HCT116 (cell line): ENCODE results near the gene TEF. TPM values are rescaled to one million over a fixed set of nuclear protein-coding genes. Genes with fewer than 3 reads are reported as not detected.
"Not testable (repeated sequence)": the region's sequence is repeated elsewhere in the genome, so short reads cannot be mapped to it uniquely, and the experiment has no call there.

Experiments used
- ATAC-seq: fragments of 200-7000 bp; cut with Tn5 transposase; 2 replicates; pipeline ENCODE4 v1.9.1; 2020; ENCODE audit warnings: mild to moderate bottlenecking, moderate library complexity
- BruUV-seq: library from RNA; stranded (reverse); fragments of 400-500 nt; replicated peaks from 2 replicates; lab custom pipeline; 2021; lab: Mats Ljungman, UMichigan
- CTCF ChIA-PET: fragments of 300-600 bp; sonication (Branson Sonifier 250); formaldehyde crosslinking; loops from one replicate; lab custom pipeline; 2021; ENCODE audit warnings: antibody characterized with exemption; lab: Charles Lee
- POLR2A ChIA-PET: fragments of 300-600, 350-600 bp; sonication (Branson Sonifier 250); formaldehyde crosslinking; loops from one replicate; lab custom pipeline; 2021; ENCODE audit warnings: antibody characterized with exemption; lab: Charles Lee
- RAD21 ChIA-PET, 2 experiments: fragments of 300-600 bp; sonication (Branson Sonifier 250); formaldehyde crosslinking; loops; one replicate each; lab custom pipeline; 2023; ENCODE audit warnings: low total read pairs in 2 of 2; ENCODE audit not compliant: uncharacterized antibody in 2 of 2, unreplicated experiment in 2 of 2, low non-redundant PET in 1 of 2; lab: Charles Lee
- DNase-seq: peaks from one replicate; pipeline ENCODE4 v3.0.0-alpha.2; 2010; ENCODE audit warnings: low read depth, low spot score
- H2AFZ ChIP-seq: fragments of 200-600 bp; shearing (Covaris generic), sonication (generic); 2 replicates; pipeline ENCODE4 v1.6.1; 2017; ENCODE audit warnings: low read depth, mixed run types, mixed read lengths, antibody characterized with exemption, low read length; ENCODE audit not compliant: poor library complexity, severe bottlenecking
- H3K27ac ChIP-seq: 2 replicates; pipeline ENCODE4 v1.5.1; 2012; ENCODE audit warnings: low read depth, low read length
- H3K27me3 ChIP-seq: fragments of 200-600 bp; sonication (generic); 2 replicates; pipeline ENCODE4 v1.6.1; 2016; ENCODE audit warnings: mixed run types, low read length, mixed read lengths; ENCODE audit not compliant: insufficient read depth
- H3K36me3 ChIP-seq, 2 experiments: fragments of 200-500 bp in 1 of 2; fragments of 200-600 bp in 1 of 2; sonication (Bioruptor generic) in 1 of 2; sonication (generic) in 1 of 2; 2 replicates each; pipeline versions ENCODE4 v1.5.1 to v1.6.1; 2014 to 2016; ENCODE audit warnings: low read length in 2 of 2, inconsistent platforms in 1 of 2, mixed read lengths in 1 of 2, mixed run types in 1 of 2; ENCODE audit not compliant: insufficient read depth in 2 of 2, control insufficient read depth in 1 of 2
- H3K4me1 ChIP-seq, 2 experiments: fragments of 200-600 bp in 1 of 2; sonication (generic) in 1 of 2; 2 replicates each; pipeline versions ENCODE4 v1.5.1 to v1.6.1; 2012 to 2017; ENCODE audit warnings: low read length in 2 of 2, inconsistent platforms in 1 of 2, mild to moderate bottlenecking in 1 of 2, mixed read lengths in 1 of 2, mixed run types in 1 of 2, moderate library complexity in 1 of 2; ENCODE audit not compliant: insufficient read depth in 2 of 2, control insufficient read depth in 1 of 2
- H3K4me2 ChIP-seq: fragments of 200-600 bp; sonication (generic); 2 replicates; pipeline ENCODE4 v1.6.1; 2017; ENCODE audit warnings: mixed run types, low read length, mixed read lengths
- H3K4me3 ChIP-seq, 2 experiments: fragments of 200-600 bp in 1 of 2; sonication (generic) in 1 of 2; replicated peaks in 1 of 2; 2 replicates each; pipeline ENCODE4 v1.5.1; 2011 to 2016; ENCODE audit warnings: low read length in 2 of 2, control low read depth in 1 of 2, low read depth in 1 of 2, mild to moderate bottlenecking in 1 of 2, mixed read lengths in 1 of 2, mixed run types in 1 of 2
- H3K79me2 ChIP-seq: fragments of 200-600 bp; sonication (generic); 2 replicates; pipeline ENCODE4 v1.6.1; 2017; ENCODE audit warnings: mild to moderate bottlenecking, mixed run types, low read length, moderate library complexity, mixed read lengths; ENCODE audit not compliant: insufficient read depth
- H3K9ac ChIP-seq: fragments of 200-600 bp; sonication (generic); 2 replicates; pipeline ENCODE4 v1.6.1; 2016; ENCODE audit warnings: low read length, mixed read lengths
- H3K9me2 ChIP-seq: fragments of 200-600 bp; sonication (generic), shearing (Covaris generic); 2 replicates; pipeline ENCODE4 v1.6.1; 2017; ENCODE audit warnings: mixed run types, mild to moderate bottlenecking, moderate library complexity; ENCODE audit not compliant: insufficient read depth
- H3K9me3 ChIP-seq, 2 experiments: fragments of 200-500 bp in 1 of 2; fragments of 200-600 bp in 1 of 2; sonication (Bioruptor generic) in 1 of 2; sonication (generic) in 1 of 2; 2 replicates each; pipeline ENCODE4 v1.6.1; 2014 to 2017; ENCODE audit warnings: low read length in 2 of 2, mixed read lengths in 2 of 2, inconsistent platforms in 1 of 2, low read depth in 1 of 2, mild to moderate bottlenecking in 1 of 2, mixed run types in 1 of 2, moderate library complexity in 1 of 2; ENCODE audit not compliant: control insufficient read depth in 1 of 2, insufficient read depth in 1 of 2
- H4K20me1 ChIP-seq: fragments of 200-600 bp; sonication (generic), shearing (Covaris generic); 2 replicates; pipeline ENCODE4 v1.6.1; 2017; ENCODE audit warnings: mixed run types, mild to moderate bottlenecking, moderate library complexity; ENCODE audit not compliant: insufficient read depth
- EZH2phosphoT487 ChIP-seq: fragments of 200-600 bp; IDR thresholded peaks from 2 replicates; pipeline ENCODE4 v1.6.1; 2018; ENCODE audit warnings: antibody characterized with exemption, borderline replicate concordance
- FOSL1 ChIP-seq: IDR thresholded peaks from 2 replicates; pipeline ENCODE4 v1.6.1; 2012; ENCODE audit warnings: low read depth
- JUND ChIP-seq: IDR thresholded peaks from 2 replicates; pipeline ENCODE4 v1.6.1; 2012
- RAD21 ChIP-seq: IDR thresholded peaks from 2 replicates; pipeline ENCODE4 v1.6.1; 2012; ENCODE audit warnings: low read depth, mild to moderate bottlenecking
- SP1 ChIP-seq: IDR thresholded peaks from 2 replicates; pipeline ENCODE4 v1.6.1; 2012; ENCODE audit warnings: low read depth
- TCF7L2 ChIP-seq: IDR thresholded peaks from 2 replicates; pipeline ENCODE4 v1.7.0; 2011; ENCODE audit warnings: borderline replicate concordance, inconsistent platforms; ENCODE audit not compliant: insufficient read depth, insufficient read length; ENCODE audit errors: extremely low read depth
- intact Hi-C: fragments of 100-400 bp; cut with micrococcal nuclease; formaldehyde crosslinking; loops from 2 replicates; pipeline ENCODE4 v1.10.0; 2022
- total RNA-seq: library from RNA; stranded (reverse); gene quantifications from one replicate; pipeline ENCODE4 v1.2.1, GENCODE V29; 2021; ENCODE audit not compliant: unreplicated experiment

TEF gene
- total RNA-seq, 1 experiment from 2014 or later: 16.5 TPM

DNA sequence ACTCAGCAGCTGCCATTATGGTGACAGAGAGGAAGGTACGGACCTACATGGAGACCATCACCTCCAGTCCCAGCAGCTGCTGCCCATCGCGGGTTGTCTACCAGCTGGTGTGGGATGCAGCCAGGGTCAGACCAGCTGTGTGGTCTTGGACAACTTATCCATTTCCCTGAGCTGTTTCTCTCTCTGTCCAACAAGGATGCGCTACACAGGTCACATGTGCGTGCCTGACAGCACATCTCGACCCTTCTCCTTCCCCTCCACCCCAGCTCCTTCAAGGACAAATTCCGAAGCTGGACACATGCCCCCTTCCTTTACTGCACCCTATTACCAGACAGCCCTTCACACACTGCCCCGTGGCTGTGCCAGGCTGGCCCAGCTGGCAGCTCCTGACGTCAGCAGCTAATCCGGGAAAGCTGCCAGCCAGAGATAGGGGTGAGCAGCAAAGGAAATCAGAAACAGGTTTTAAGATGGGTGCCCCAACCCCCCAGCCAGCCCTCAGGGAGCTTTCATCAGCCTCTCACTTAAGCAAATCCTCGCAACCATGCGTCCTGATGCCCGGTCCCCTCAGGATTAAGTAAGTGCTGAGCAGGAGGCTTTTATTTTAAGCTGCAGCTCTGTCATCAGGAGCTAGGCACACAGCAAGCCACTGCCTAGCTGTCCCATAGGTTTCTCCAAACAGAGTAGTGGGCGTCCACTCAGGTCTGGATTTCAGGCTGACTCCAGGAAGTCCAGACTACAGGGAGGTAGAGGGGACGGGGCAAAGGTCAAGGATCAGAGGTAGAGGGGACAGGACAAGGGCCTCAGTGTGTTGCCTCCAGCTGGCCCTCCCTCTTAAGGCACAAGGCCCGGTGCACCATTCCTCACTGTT, 20.3 kb downstream of the TEF start:
- Histone ChIP-seq H4K20me1 (no peaks in the 10 kb centered on the region), H3K4me1 (peaks cover 11 to 19% of the 10 kb centered on the region in 2 experiments), H2AFZ (no peak overlapping the region), H3K4me3 (no peak overlapping the region), H3K9me3 (no peaks in the 10 kb centered on the region), H3K9me2 (no peaks in the 10 kb centered on the region), H3K9ac (no peak overlapping the region), H3K4me2 (peak overlapping the region; percentile 31), H3K36me3 (no peaks in the 10 kb centered on the region; a peak in 1 of 4 replicates), H3K27ac (peak overlapping the region; percentile 4; the same call in 1 of the 2 replicates), H3K27me3 (no peaks in the 10 kb centered on the region), H3K79me2 (no peaks in the 10 kb centered on the region)
- no TSS peak for BruUV-seq
- ChIA-PET RAD21 (interaction anchor here (0.5 to 3.5 kb wide), 3 partner anchors 115 to 118 kb away, joined by 3 to 18 read pairs (median 4); no protein-coding TSS in a partner anchor), CTCF (interaction anchor here (1.0 to 3.7 kb wide), 9 partner anchors 20 to 480 kb away, joined by 3 to 90 read pairs (median 7); partner anchors contain the start of gene TEF), POLR2A (interaction anchor here (1.1 to 1.6 kb wide), 3 partner anchors 21 to 46 kb away, joined by 3 to 9 read pairs (median 6); partner anchors contain the start of genes TEF and TOB2)
- DNase-seq (no peak), ATAC-seq (no peak; the same call in 1 of the 2 replicates)
- intact Hi-C loops: loop anchor here (5.0 kb wide), 1 partner anchor 195 kb away; no protein-coding TSS in a partner anchor
- no peak for TF ChIP-seq FOSL1
- TF ChIP-seq JUND: no peak
- no peak for TF ChIP-seq EZH2phosphoT487
- no peak for TF ChIP-seq RAD21
- TF ChIP-seq SP1: no peak
- no peak for TF ChIP-seq TCF7L2

DNA sequence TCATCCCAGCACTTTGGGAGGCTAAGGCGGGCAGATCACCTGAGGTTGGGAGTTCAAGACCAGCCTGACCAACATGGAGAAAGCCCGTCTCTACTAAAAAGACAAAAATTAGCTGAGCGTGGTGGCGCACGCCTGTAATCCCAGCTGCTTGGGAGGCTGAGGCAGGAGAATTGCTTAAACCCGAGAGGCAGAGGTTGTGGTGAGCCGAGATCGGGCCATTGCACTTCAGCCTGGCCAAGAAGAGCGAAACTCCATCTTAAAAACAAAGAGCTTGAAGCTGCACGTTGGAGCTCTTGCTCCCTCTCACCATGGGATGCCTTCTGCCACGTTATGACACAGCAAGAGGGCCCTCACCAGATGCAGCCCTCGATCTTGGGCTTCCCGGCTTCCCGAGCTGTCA, 21.1 kb downstream of the TEF start:
- H3K9ac ChIP-seq, BruUV-seq, H2AFZ ChIP-seq, H3K4me2 ChIP-seq, H3K27ac ChIP-seq, H4K20me1 ChIP-seq, DNase-seq, H3K27me3 ChIP-seq, H3K9me2 ChIP-seq, H3K79me2 ChIP-seq, ATAC-seq, H3K36me3 ChIP-seq, H3K9me3 ChIP-seq, H3K4me3 ChIP-seq: not testable (repeated sequence)
- intact Hi-C loops: loop anchor here (1.0 to 5.0 kb wide), 2 partner anchors 114 to 194 kb away; no protein-coding TSS in a partner anchor
- H3K4me1 ChIP-seq: peaks cover 11 to 19% of the 10 kb centered on the region in 2 experiments
- POLR2A ChIA-PET: interaction anchor here (1.3 to 1.6 kb wide), 3 partner anchors 21 to 187 kb away, joined by 6 to 9 read pairs (median 7); partner anchors contain the start of genes PMM1, TEF and TOB2
- RAD21 ChIA-PET: interaction anchor here in 1 of 2 experiments (3.5 kb wide), 1 partner anchor 114 kb away, joined by 18 read pairs; no protein-coding TSS in a partner anchor
- CTCF ChIA-PET: interaction anchor here (1.0 to 3.7 kb wide), 10 partner anchors 10 to 480 kb away, joined by 3 to 90 read pairs (median 8); partner anchors contain the start of gene TEF
